HG03558 (cell line): ENCODE measurements around the gene OR10P1.
A peak's percentile ranks its signal among the peaks of the same experiment; 100 is the strongest.
"Not testable (repeated sequence)": the region's sequence is repeated elsewhere in the genome, so short reads cannot be mapped to it uniquely, and the experiment has no call there.

Experiments
- ATAC-seq: cut with Tn5 transposase; IDR thresholded peaks from one replicate; pipeline ENCODE4 v1.9.1; 2021; ENCODE audit warnings: moderate number of reproducible peaks; ENCODE audit not compliant: unreplicated experiment; ENCODE audit errors: extremely low read depth

OR10P1 gene, protein sequence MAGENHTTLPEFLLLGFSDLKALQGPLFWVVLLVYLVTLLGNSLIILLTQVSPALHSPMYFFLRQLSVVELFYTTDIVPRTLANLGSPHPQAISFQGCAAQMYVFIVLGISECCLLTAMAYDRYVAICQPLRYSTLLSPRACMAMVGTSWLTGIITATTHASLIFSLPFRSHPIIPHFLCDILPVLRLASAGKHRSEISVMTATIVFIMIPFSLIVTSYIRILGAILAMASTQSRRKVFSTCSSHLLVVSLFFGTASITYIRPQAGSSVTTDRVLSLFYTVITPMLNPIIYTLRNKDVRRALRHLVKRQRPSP

DNA sequence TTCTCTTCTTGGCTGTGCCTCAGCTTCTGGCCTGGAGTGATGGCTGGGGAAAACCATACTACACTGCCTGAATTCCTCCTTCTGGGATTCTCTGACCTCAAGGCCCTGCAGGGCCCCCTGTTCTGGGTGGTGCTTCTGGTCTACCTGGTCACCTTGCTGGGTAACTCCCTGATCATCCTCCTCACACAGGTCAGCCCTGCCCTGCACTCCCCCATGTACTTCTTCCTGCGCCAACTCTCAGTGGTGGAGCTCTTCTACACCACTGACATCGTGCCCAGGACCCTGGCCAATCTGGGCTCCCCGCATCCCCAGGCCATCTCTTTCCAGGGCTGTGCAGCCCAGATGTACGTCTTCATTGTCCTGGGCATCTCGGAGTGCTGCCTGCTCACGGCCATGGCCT is at the start of gene OR10P1:
Gene OR10P1 (plus strand): TSS at position 40 of the 400 bp plus-strand sequence. CDS start 0 bp downstream, at position 40.
- no peak for ATAC-seq

GRCh38 chr12:55590152-55590551 is 46.5 kb upstream of the OR10P1 start:
- ATAC-seq: not testable (repeated sequence)

DNA sequence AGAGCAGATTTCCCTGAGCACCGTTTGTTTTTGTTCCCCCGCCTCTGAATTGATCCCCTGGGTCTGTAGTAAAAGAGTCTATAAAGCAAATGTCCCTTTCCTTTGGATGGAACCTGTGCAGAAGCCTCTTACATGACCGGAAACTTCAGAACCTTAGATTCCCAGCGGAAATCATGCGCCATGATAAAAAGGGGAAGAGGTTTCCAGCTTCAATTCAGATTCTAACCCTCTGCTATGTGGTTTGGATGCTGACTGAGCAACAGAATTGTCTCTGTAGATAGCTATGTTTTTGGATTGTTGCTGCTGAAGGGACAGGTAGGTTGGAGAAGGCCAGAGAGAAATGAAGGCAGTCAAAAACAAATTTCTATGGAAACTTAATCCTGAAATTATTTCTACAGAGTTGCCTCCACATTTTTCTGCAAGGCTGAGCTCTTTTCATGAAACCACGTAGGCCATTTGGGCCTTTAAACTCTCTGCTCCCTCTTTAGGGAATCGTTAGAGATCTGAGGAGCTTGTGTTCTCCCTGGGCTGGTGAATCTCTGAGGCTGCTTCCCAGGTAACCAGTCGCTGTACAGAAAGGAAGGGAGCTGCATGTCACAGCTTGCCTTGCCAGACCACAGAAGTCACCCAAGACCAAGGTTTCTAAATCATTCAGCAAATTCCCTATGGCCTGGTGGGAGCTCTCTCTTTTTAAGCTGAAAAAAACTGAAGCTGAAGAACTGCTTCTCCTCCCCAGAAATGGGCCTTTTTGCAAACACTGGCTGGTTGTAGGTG is 28.7 kb upstream of the OR10P1 start:
- ATAC-seq: no peak

DNA sequence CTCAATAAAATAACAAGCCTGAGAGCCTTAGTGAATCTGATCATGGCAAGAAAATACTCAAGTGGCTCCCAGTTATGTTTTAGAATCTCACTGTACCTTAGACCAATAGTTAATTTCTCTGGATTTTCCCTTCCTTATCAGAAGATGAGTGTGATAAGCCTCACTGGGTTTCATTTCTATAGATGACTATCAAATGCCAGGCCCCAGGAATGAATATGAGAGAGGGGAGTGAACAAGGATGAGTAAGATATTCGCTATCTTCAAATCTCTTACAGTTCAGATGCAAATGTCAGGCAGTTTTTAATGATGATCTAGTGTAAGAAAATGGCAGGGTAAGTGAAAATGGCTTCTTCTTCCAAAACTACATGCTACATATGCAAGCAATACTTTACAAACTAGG is 26.1 kb upstream of the OR10P1 start:
- ATAC-seq: no peak

DNA sequence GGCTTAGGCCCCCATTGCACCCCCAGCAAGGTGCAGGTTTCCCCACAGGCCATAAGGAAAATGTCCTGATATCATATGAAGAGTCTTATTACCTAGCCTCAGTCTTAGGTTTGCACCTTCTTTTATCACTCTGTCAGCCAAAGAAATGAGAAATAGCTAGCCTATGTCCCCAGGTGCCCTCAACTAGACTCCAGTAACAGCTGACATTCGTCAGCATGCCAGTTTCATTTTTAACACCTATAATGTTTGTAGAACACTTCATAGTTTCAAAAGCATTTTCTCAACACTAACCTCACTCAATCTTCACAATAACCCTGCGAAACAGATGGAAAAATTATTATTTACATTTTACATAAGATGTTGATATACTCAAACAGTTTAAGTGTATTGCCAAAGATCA is 24.0 kb upstream of the OR10P1 start:
- no peak for ATAC-seq

DNA sequence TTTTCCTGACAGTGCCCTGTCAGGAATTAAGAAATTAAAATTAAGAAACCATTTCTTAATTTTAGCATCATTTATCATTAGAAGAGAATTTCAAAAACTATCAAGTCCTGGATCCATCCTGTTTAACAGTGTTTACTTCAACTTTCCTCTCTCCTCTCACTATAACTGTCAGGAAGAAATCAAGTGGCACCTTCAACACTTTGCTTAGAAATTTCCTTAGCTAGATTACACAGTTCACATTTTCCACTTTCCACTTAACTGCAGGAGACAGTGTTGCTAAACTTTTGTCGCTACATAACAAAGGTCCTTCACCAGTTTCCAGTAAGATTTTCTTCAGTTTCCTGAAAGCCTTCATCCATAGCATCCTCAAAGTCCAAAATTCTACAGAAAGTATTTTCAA is 21.9 kb upstream of the OR10P1 start:
- ATAC-seq: no peak

DNA sequence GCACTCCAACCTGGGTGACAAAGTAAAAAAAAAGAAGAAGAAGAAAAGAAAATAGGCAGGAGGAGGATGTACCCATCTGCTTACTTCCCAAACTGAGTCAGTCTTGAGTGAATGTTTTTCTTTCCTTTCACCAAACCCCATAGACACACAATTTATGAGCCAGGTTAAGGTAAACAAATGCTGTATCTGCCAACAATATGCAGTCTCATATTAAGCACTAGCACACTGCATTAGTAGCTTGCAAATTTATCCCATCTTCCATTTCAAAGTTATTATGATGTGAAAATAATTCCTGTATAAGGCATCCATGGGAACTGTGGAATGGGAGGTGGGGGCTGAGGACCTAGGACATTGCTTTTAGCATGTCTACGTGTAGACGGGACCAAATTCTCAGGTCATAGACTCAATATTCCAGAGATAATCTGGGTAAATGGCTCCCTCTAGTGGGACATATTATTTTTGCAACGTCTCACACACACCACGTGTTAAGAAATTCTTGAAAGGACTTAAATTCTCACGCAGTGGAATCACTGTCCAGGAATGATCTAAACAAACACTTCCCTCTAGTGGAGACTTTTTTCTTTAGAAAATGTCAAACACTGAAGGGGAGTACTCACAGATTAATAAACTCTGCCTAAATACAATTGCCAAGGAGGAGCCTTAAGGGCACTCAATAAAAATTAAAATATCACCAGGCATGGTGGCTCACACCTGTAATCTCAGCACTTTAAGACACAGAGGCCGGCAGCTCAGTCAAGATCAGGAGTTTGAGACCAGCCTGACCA is 17.1 kb upstream of the OR10P1 start:
- peak; percentile 69 for ATAC-seq

- peak; percentile 40 for ATAC-seq
These were observed 12.6 kb upstream of the OR10P1 start for GRCh38 chr12:55624056-55624455.

GRCh38 chr12:55626154-55626553 is 10.5 kb upstream of the OR10P1 start:
- no peak for ATAC-seq

DNA sequence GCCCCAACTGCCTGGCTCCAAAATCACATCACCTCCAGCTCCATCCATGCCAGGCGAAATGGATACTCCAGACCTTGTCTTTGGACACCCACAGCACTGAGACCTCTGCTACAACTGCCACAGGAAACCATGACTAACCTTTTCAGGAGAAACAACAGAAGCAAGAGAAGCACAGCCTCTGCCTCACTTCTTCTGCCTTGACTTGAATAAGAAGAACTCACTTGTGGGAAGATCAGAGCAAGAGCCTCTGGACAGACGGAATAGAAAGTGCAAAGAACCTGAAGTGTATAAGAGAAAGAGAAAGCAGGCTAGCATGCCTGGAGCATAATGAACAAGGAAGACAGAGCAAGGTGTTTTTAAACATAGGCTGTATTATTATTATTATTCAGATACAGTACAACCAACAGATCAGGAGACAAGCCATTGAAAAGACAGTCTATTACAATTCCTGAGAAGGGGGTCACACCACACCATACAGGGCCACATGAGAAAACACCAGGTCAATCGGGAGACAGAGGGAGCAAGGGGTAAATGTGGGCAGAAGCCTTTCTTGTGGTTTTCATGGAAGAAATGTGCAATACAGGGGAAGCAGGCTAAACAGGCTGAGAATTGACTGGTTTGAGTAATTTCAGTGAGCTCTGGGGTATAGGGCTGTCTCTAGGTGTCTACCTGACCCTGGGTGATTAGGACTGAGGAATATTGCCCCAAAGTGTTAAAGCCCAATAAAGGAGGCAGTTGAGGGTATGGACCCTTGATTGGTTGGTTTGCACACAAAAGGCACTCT is 7.4 kb upstream of the OR10P1 start:
- ATAC-seq: no peak

GRCh38 chr12:55631056-55631455 is 5.6 kb upstream of the OR10P1 start:
- ATAC-seq: no peak

GRCh38 chr12:55631733-55632132 is 5.0 kb upstream of the OR10P1 start:
- ATAC-seq: no peak

GRCh38 chr12:55633151-55633550 is 3.5 kb upstream of the OR10P1 start:
- ATAC-seq: no peak

- ATAC-seq: no peak
These were observed 506 bp upstream of the OR10P1 start for GRCh38 chr12:55636116-55636655.

DNA sequence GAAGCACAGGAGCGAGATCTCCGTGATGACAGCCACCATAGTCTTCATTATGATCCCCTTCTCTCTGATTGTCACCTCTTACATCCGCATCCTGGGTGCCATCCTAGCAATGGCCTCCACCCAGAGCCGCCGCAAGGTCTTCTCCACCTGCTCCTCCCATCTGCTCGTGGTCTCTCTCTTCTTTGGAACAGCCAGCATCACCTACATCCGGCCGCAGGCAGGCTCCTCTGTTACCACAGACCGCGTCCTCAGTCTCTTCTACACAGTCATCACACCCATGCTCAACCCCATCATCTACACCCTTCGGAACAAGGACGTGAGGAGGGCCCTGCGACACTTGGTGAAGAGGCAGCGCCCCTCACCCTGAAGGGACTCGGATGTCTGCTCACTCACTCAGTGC is 775 bp downstream of the OR10P1 start:
- no peak for ATAC-seq

GRCh38 chr12:55641595-55641994 is 4.9 kb downstream of the OR10P1 start:
- ATAC-seq: no peak

GRCh38 chr12:55642267-55642666 is 5.6 kb downstream of the OR10P1 start:
- ATAC-seq: no peak

DNA sequence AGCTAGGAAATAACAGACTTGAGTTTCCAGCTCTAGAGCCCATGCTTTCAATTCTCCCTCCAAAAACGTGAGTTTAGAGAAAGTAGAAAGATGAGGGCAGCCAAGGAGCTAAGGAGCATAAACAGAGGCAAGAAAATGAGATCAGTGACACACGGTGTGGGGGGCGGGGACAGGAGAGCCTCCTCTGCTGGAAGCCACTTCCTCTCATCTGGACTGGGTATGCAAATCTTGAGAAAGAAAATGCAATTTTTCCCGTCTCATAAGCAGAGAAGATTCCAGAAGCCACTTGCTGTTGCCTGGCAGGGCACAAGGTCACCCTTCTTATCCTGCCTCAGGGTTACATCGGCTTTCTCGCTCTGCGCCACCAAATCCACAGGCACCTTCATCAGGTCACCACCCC is 6.0 kb downstream of the OR10P1 start:
- ATAC-seq: no peak

GRCh38 chr12:55644591-55644990 is 7.9 kb downstream of the OR10P1 start:
- no peak for ATAC-seq

DNA sequence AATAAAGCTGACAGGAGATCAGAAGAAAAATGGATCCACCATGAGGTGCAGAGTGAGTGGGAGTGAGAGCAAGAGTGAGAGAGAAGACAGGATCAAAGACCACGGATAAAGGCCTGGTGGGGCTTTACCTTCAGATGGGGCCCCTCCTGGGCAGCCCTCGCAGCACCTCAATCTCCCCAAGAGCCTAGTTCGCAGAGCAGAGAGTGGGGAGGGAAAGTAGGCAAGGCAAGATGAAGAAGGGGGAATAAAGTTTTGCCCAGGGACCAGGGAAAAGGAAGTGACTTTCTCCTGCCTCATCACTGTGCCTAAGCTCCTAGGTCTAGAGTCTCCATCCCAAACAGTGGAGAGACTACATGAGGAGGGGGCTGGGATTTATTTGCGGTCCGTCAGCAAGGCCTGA is 10.3 kb downstream of the OR10P1 start:
- no peak for ATAC-seq
